OCI-LY1 (cell line): ENCODE results near the gene C14orf180.

Source experiments
- H2AFZ ChIP-seq: fragments of 200-600 bp; sonication (generic), shearing (Covaris generic); 2 replicates; pipeline ENCODE4 v1.6.0; 2014; ENCODE audit warnings: antibody characterized with exemption, mild to moderate bottlenecking, low read length
- H3F3A ChIP-seq: fragments of 200-600 bp; sonication (generic), shearing (Covaris generic); 2 replicates; pipeline ENCODE4 v1.6.0; 2014; ENCODE audit warnings: mild to moderate bottlenecking, antibody characterized with exemption, low read length, moderate library complexity; ENCODE audit not compliant: insufficient read depth
- H3K27ac ChIP-seq: fragments of 200-600 bp; sonication (generic); 2 replicates; pipeline ENCODE4 v1.5.1; 2014; ENCODE audit warnings: low read length, mixed run types, mild to moderate bottlenecking, low read depth; ENCODE audit not compliant: poor library complexity, severe bottlenecking
- H3K27me3 ChIP-seq: fragments of 200-600 bp; sonication (generic); 2 replicates; pipeline ENCODE4 v1.6.0; 2014; ENCODE audit warnings: antibody characterized with exemption, mild to moderate bottlenecking, low read length, moderate library complexity; ENCODE audit not compliant: insufficient read depth
- H3K36me3 ChIP-seq: fragments of 200-600 bp; sonication (generic); 2 replicates; pipeline ENCODE4 v1.6.1; 2014; ENCODE audit warnings: mild to moderate bottlenecking, antibody characterized with exemption, low read length, moderate library complexity, mixed read lengths; ENCODE audit not compliant: insufficient read depth
- H3K4me1 ChIP-seq: fragments of 200-600 bp; sonication (generic); 2 replicates; pipeline ENCODE4 v1.5.1; 2014; ENCODE audit warnings: mild to moderate bottlenecking, low read length, moderate library complexity; ENCODE audit not compliant: insufficient read depth, severe bottlenecking
- H3K4me2 ChIP-seq: fragments of 200-600 bp; sonication (generic), shearing (Covaris generic); 2 replicates; pipeline ENCODE4 v1.6.1; 2014; ENCODE audit warnings: low read length
- H3K4me3 ChIP-seq: fragments of 200-600 bp; sonication (generic); 2 replicates; pipeline ENCODE4 v1.5.1; 2014; ENCODE audit warnings: low read length, low read depth, mild to moderate bottlenecking, mixed read lengths; ENCODE audit not compliant: poor library complexity, severe bottlenecking
- H3K79me2 ChIP-seq: fragments of 200-600 bp; shearing (Covaris generic); 2 replicates; pipeline ENCODE4 v1.6.1; 2016; ENCODE audit warnings: mixed run types, low read length, mixed read lengths; ENCODE audit not compliant: insufficient read depth
- H3K9ac ChIP-seq: fragments of 200-600 bp; sonication (generic), shearing (Covaris generic); 2 replicates; pipeline ENCODE4 v1.6.1; 2014; ENCODE audit warnings: mild to moderate bottlenecking, low read length, mixed read lengths
- H3K9me2 ChIP-seq: fragments of 200-600 bp; sonication (generic), shearing (Covaris generic); 2 replicates; pipeline ENCODE4 v1.6.1; 2014; ENCODE audit warnings: low read depth, mild to moderate bottlenecking, low read length, mixed read lengths
- H3K9me3 ChIP-seq: fragments of 200-600 bp; shearing (Covaris generic); 2 replicates; pipeline ENCODE4 v1.6.1; 2014; ENCODE audit warnings: low read length, mixed read lengths
- H4K20me1 ChIP-seq: fragments of 200-600 bp; sonication (generic), shearing (Covaris generic); 2 replicates; pipeline ENCODE4 v1.6.0; 2016; ENCODE audit warnings: mild to moderate bottlenecking, low read length; ENCODE audit not compliant: insufficient read depth
- CTCF ChIP-seq: fragments of 200-600 bp; sonication (generic), shearing (Covaris generic); IDR thresholded peaks from 2 replicates; pipeline ENCODE4 v1.5.1; 2017; ENCODE audit warnings: mild to moderate bottlenecking, antibody characterized with exemption, low read length, moderate library complexity, mixed read lengths
- EZH2 ChIP-seq: fragments of 200-600 bp; sonication (generic), shearing (Covaris generic); IDR thresholded peaks from 2 replicates; pipeline ENCODE4 v1.8.0; 2017; ENCODE audit warnings: borderline replicate concordance, mixed run types, mild to moderate bottlenecking, antibody characterized with exemption, low read length, moderate library complexity, mixed read lengths

C14orf180 gene

GRCh38 chr14:104596927-104597351 lies 17.4 kb downstream of the C14orf180 start:
- Histone ChIP-seq H3F3A (no peaks in the 10 kb centered on the region), H3K36me3 (no peaks in the 10 kb centered on the region), H3K27ac (no peak overlapping the region), H3K4me1 (no peaks in the 10 kb centered on the region), H3K9ac (no peak overlapping the region), H3K9me2 (no peaks in the 10 kb centered on the region), H3K4me3 (no peak overlapping the region), H3K4me2 (no peak overlapping the region), H3K9me3 (no peaks in the 10 kb centered on the region), H4K20me1 (no peaks in the 10 kb centered on the region), H3K79me2 (no peaks in the 10 kb centered on the region), H3K27me3 (peaks cover 3% of the 10 kb centered on the region; the same call in 1 of the 2 replicates), H2AFZ (no peak overlapping the region)
- no peak for TF ChIP-seq CTCF
- TF ChIP-seq EZH2: no peak

- Histone ChIP-seq H2AFZ (no peak overlapping the region), H3K27ac (no peak overlapping the region), H4K20me1 (no peaks in the 10 kb centered on the region), H3K27me3 (peaks cover 3% of the 10 kb centered on the region; the same call in 1 of the 2 replicates), H3K9me3 (no peaks in the 10 kb centered on the region), H3F3A (no peaks in the 10 kb centered on the region), H3K9ac (no peak overlapping the region), H3K79me2 (no peaks in the 10 kb centered on the region), H3K4me3 (no peak overlapping the region), H3K4me1 (no peaks in the 10 kb centered on the region), H3K9me2 (no peaks in the 10 kb centered on the region), H3K36me3 (no peaks in the 10 kb centered on the region), H3K4me2 (no peak overlapping the region)
- no peak for TF ChIP-seq EZH2
- TF ChIP-seq CTCF: no peak
Observed at GRCh38 chr14:104597576-104597975, 18.0 kb downstream of the C14orf180 start.

GRCh38 chr14:104598039-104598909 lies 18.7 kb downstream of the C14orf180 start:
- Histone ChIP-seq H3K36me3 (no peaks in the 10 kb centered on the region), H3K9me2 (no peaks in the 10 kb centered on the region), H3K27me3 (peaks cover 3% of the 10 kb centered on the region; the same call in 1 of the 2 replicates), H2AFZ (no peak overlapping the region), H3K4me3 (no peak overlapping the region), H3K79me2 (no peaks in the 10 kb centered on the region), H3K4me1 (no peaks in the 10 kb centered on the region), H3F3A (no peaks in the 10 kb centered on the region), H3K9me3 (no peaks in the 10 kb centered on the region), H3K27ac (no peak overlapping the region), H4K20me1 (no peaks in the 10 kb centered on the region), H3K9ac (no peak overlapping the region), H3K4me2 (no peak overlapping the region)
- no peak for TF ChIP-seq CTCF
- no peak for TF ChIP-seq EZH2
